ENCODE data around the gene CMBL. TPM values are rescaled to one million over a fixed set of nuclear protein-coding genes. Genes with fewer than 3 reads are reported as not detected.
"Not testable (repeated sequence)": the region's sequence is repeated elsewhere in the genome, so short reads cannot be mapped to it uniquely, and the experiment has no call there.

CMBL gene
- polyA plus RNA-seq, 1 experiment = 23.8 TPM

DNA sequence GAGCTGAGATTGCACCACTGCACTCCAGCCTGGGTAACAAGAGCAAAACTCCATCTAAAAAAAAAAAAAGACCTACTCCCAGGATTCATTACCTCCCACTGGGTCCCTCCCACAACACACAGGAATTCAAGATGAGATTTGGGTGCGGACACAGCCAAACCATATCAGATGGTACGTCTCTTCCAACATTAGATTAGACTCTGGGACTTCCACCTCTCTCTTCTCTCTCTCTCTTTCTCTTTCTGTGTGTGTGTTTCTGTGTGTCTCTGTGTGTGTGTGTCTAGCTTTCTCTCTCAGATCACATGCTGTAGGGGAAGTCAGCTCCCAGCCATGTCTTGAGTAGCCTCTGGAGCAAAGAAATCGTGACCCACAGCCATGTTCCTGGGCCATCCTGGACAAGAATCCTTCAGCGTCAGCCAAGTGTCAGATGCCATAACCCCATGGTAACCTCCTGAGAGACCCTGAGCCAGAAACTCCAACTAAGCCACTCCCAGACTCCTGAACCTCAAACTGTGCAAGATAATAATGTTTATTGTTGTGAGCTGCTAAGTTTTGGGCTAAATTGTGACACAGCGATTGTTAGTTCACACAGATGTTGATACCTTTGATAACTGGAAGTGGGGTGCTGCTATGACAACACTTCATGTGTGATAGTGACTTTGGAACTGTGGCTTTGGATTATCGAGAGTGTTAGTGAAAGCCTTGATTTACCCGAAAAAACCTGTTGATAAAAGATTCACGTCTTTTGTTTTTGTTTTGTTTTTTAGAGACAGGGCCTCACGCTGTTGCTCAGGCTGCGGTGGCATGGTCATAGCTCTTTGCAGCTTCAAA, 4.1 kb upstream of the CMBL start:
- Histone ChIP-seq H3K36me3 (ENCODE audit: control insufficient read depth, insufficient read depth, low read length) (no peaks in the 10 kb centered on the region), H3K27me3 (ENCODE audit: control insufficient read depth, insufficient read depth, low read length) (no peaks in the 10 kb centered on the region), H3K4me3 (ENCODE audit: low read depth, low read length) (no peak overlapping the region)
- CTCF ChIA-PET = interaction anchor here (1.3 to 1.8 kb wide), 2 partner anchors 17 to 28 kb away, joined by 4 to 5 read pairs; no protein-coding TSS in a partner anchor
- DNase-seq (ENCODE audit: low read depth) = no peak
- TF ChIP-seq, protein P1, sequence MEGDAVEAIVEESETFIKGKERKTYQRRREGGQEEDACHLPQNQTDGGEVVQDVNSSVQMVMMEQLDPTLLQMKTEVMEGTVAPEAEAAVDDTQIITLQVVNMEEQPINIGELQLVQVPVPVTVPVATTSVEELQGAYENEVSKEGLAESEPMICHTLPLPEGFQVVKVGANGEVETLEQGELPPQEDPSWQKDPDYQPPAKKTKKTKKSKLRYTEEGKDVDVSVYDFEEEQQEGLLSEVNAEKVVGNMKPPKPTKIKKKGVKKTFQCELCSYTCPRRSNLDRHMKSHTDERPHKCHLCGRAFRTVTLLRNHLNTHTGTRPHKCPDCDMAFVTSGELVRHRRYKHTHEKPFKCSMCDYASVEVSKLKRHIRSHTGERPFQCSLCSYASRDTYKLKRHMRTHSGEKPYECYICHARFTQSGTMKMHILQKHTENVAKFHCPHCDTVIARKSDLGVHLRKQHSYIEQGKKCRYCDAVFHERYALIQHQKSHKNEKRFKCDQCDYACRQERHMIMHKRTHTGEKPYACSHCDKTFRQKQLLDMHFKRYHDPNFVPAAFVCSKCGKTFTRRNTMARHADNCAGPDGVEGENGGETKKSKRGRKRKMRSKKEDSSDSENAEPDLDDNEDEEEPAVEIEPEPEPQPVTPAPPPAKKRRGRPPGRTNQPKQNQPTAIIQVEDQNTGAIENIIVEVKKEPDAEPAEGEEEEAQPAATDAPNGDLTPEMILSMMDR (IDR thresholded peaks at IDR 0.05; ENCODE audit: insufficient read depth, low read depth, low read length) = no peak
- POLR2A ChIA-PET = no interaction called here

- H3K36me3 ChIP-seq (ENCODE audit: control insufficient read depth, insufficient read depth, low read length); DNase-seq (ENCODE audit: low read depth); H3K27me3 ChIP-seq (ENCODE audit: control insufficient read depth, insufficient read depth, low read length); H3K4me3 ChIP-seq (ENCODE audit: low read depth, low read length); POLR2A ChIA-PET: not testable (repeated sequence)
- CTCF ChIA-PET = interaction anchor here (1.3 to 1.8 kb wide), 2 partner anchors 18 to 27 kb away, joined by 4 to 5 read pairs; no protein-coding TSS in a partner anchor
Measured at GRCh38 chr5:10310835-10311570, 3.3 kb upstream of the CMBL start.

- DNase-seq (ENCODE audit: low read depth) = no peak
- POLR2A ChIA-PET = no interaction called here
- H3K27me3 ChIP-seq (ENCODE audit: control insufficient read depth, insufficient read depth, low read length) = no peaks in the 10 kb centered on the region
- CTCF ChIA-PET = interaction anchor here (1.3 to 1.4 kb wide), 2 partner anchors 26 to 114 kb away, joined by 3 to 5 read pairs; no protein-coding TSS in a partner anchor
- H3K4me3 ChIP-seq (ENCODE audit: low read depth, low read length) = no peak overlapping the region
- H3K36me3 ChIP-seq (ENCODE audit: control insufficient read depth, insufficient read depth, low read length) = no peaks in the 10 kb centered on the region
- TF ChIP-seq, protein P1 (IDR thresholded peaks at IDR 0.05; ENCODE audit: insufficient read depth, low read depth, low read length) = no peak
Measured at GRCh38 chr5:10310066-10310779, 2.5 kb upstream of the CMBL start.

DNA sequence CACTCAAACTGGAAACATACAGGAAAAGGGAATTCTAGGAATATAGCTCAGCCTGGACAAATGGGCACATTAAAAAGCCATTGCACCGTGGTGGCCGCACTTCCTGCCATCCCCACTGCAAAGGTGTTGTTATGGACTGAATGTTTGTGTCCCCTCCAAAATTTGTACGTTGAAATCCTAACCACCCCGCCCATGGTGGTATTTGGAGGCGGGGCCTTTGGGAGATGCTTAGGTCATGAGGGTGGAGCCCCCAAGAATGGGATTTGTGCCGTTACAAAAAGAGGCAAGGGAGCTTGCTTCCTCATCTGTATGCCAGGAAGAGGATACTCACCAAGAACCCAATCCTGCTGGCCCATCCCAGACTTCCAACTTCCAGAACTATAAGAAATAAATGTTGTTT, 1.1 kb upstream of the CMBL start:
- POLR2A ChIA-PET = no interaction called here
- no peaks in the 10 kb centered on the region for H3K36me3 ChIP-seq (ENCODE audit: control insufficient read depth, insufficient read depth, low read length)
- DNase-seq (ENCODE audit: low read depth) = no peak
- H3K4me3 ChIP-seq (ENCODE audit: low read depth, low read length) = no peak overlapping the region
- H3K27me3 ChIP-seq (ENCODE audit: control insufficient read depth, insufficient read depth, low read length) = no peaks in the 10 kb centered on the region
- TF ChIP-seq, protein P1 (IDR thresholded peaks at IDR 0.05; ENCODE audit: insufficient read depth, low read depth, low read length) = no peak
- CTCF ChIA-PET = interaction anchor here (1.4 to 1.6 kb wide), 2 partner anchors 25 to 115 kb away, joined by 3 to 4 read pairs; no protein-coding TSS in a partner anchor

DNA sequence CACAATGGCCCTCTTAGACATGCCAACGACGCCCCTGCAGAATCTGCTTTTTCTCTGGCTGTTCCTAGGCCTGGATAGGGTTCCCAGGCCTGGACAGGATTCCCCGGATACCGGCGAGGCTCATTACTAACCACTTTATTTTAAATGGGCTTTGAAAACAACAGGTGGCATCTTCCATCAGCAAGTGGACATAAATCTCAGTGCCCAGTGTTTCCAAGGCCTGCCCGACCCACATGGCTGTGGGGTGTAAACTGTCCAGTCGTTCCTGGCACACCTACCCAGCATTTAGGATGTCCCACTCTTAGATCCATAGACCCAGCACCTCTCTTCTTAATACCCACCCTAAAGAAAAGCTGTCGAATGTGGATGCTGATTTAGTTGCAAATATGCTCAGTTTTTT, 896 bp downstream of the CMBL start:
- TF ChIP-seq, protein P1 (IDR thresholded peaks at IDR 0.05; ENCODE audit: insufficient read depth, low read depth, low read length) = no peak
- no peak for DNase-seq (ENCODE audit: low read depth)
- ChIA-PET POLR2A (no interaction called here), CTCF (no interaction called here)
- Histone ChIP-seq H3K36me3 (ENCODE audit: control insufficient read depth, insufficient read depth, low read length) (no peaks in the 10 kb centered on the region), H3K27me3 (ENCODE audit: control insufficient read depth, insufficient read depth, low read length) (no peaks in the 10 kb centered on the region), H3K4me3 (ENCODE audit: low read depth, low read length) (peak overlapping the region; percentile 71)
